Smooth muscle cell (in vitro differentiated cells): Measurements from ENCODE around the gene GRB7. TPM values are rescaled to one million over a fixed set of nuclear protein-coding genes. Genes with fewer than 3 reads are reported as not detected.

Experiments
- DNase-seq: peaks from one replicate; lab custom pipeline; 2025; ENCODE audit not compliant: unreplicated experiment; lab: John Stamatoyannopoulos, UW
- H2AFZ ChIP-seq: fragments of 200-600 bp; sonication (generic); 2 replicates; pipeline ENCODE4 v1.6.0; 2016; ENCODE audit warnings: antibody characterized with exemption, low read depth, mild to moderate bottlenecking
- H3F3A ChIP-seq: fragments of 200-600 bp; sonication (generic); 2 replicates; pipeline ENCODE4 v1.6.0; 2017; ENCODE audit warnings: antibody characterized with exemption, low read depth
- H3K27ac ChIP-seq: fragments of 200-600 bp; sonication (generic); 2 replicates; pipeline ENCODE4 v1.5.1; 2016; ENCODE audit warnings: low read depth, mild to moderate bottlenecking
- H3K27me3 ChIP-seq: fragments of 200-600 bp; sonication (generic); 2 replicates; pipeline ENCODE4 v1.6.1; 2016; ENCODE audit warnings: low read depth, mild to moderate bottlenecking
- H3K36me3 ChIP-seq: fragments of 200-600 bp; sonication (generic); 2 replicates; pipeline ENCODE4 v1.5.1; 2016; ENCODE audit warnings: low read depth
- H3K4me1 ChIP-seq: fragments of 200-600 bp; sonication (generic); 2 replicates; pipeline ENCODE4 v1.5.1; 2016; ENCODE audit warnings: low read depth
- H3K4me2 ChIP-seq: fragments of 200-600 bp; sonication (generic); 2 replicates; pipeline ENCODE4 v1.6.0; 2016; ENCODE audit warnings: mild to moderate bottlenecking
- H3K4me3 ChIP-seq: fragments of 200-600 bp; sonication (generic); 2 replicates; pipeline ENCODE4 v1.5.1; 2016; ENCODE audit warnings: mild to moderate bottlenecking
- H3K79me2 ChIP-seq: fragments of 200-600 bp; sonication (generic); 2 replicates; pipeline ENCODE4 v1.6.0; 2016; ENCODE audit warnings: low read depth, mild to moderate bottlenecking
- H3K9ac ChIP-seq: fragments of 200-600 bp; sonication (generic); 2 replicates; pipeline ENCODE4 v1.6.0; 2016; ENCODE audit warnings: low read depth
- H3K9me3 ChIP-seq: fragments of 200-600 bp; sonication (generic); replicated peaks from 2 replicates; pipeline ENCODE4 v1.5.1; 2016; ENCODE audit warnings: low read depth
- H4K20me1 ChIP-seq: fragments of 200-600 bp; sonication (generic); 2 replicates; pipeline ENCODE4 v1.6.0; 2016; ENCODE audit warnings: low read depth
- WGBS: methylation state at CpG from one replicate; pipeline ENCODE4 v1.1.7; 2016; ENCODE audit warnings: low lambda C conversion rate; 5-methylcytosine and 5-hydroxymethylcytosine counted together
- polyA plus RNA-seq: library from polyadenylated mRNA; unstranded; fragments of >200 nt; fragmentation: Nextera tagmentation; extraction: Ambion mirVana; gene quantifications from 2 replicates; pipeline ENCODE4 v1.2.1, GENCODE V29; 2016
- total RNA-seq: library from RNA; depleted of rRNA; stranded (reverse); fragments of >200 nt; gene quantifications from 2 replicates; pipeline ENCODE4 v1.2.3, GENCODE V29; 2014
- TF ChIP-seq, protein P1 (sequence below): fragments of 200-600 bp; sonication (generic); IDR thresholded peaks from 2 replicates; pipeline ENCODE4 v1.5.1; 2017; ENCODE audit warnings: borderline replicate concordance, mild to moderate bottlenecking, antibody characterized with exemption; ENCODE audit not compliant: insufficient read depth, poor library complexity, severe bottlenecking

GRB7 gene
- total and polyA plus RNA-seq, 2 experiments from 2014 or later, result 2.7 to 4.1 TPM

DNA sequence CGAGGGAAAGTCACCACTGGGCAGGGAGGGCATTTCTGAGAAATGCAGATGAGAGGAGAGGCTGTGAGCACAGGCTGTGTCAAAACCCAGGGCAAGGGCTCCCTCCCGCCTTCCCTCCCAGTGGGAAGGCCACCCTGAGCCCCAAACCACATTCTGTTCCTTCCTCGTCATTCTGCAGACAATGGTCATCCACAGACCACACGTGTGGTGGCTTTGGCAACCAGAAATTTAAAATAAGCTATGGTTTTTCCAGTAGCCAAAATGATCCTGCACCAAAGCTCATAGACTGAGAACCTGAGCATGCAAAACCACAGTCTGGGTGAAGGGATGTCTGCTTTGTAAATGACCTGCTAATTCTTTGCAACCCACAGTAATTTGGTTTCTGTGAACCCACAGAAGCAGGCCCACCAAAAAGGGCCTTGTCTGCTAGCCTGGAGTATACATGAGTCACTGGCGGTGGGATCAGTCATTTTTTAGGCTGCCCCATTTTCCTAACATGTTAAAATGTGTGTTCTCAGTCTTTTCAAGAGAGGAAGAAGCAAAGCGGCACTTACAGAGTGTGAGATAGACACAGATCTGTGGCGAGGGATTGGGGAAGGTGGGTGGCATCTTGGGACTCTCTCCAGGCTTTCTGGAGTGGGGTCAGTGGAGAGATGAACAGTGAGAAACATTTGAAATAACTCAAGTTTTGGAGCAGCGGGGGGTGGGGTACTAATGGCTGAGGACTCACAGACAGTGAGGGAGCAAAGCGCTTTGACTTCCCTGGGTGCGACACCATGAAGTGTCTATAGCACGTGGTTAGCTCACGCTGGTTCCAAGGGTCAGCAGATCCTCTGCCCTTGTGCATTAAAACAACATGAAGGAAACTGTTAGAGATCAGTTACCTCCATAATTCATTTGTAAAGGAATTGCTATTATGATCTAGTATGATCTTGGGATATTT is 20.5 kb downstream of the GRB7 start:
- Histone ChIP-seq H3F3A (peaks cover 10% of the 10 kb centered on the region), H3K4me2 (peak overlapping the region; percentile 23), H2AFZ (no peak overlapping the region), H3K4me1 (peaks cover 22% of the 10 kb centered on the region), H3K79me2 (no peaks in the 10 kb centered on the region), H3K9ac (peak overlapping the region; percentile 14), H4K20me1 (no peaks in the 10 kb centered on the region), H3K4me3 (no peak overlapping the region), H3K9me3 (no peaks in the 10 kb centered on the region), H3K27ac (peak overlapping the region; percentile 71), H3K27me3 (no peaks in the 10 kb centered on the region), H3K36me3 (no peaks in the 10 kb centered on the region)
- DNase-seq, result no peak
- TF ChIP-seq, protein P1, sequence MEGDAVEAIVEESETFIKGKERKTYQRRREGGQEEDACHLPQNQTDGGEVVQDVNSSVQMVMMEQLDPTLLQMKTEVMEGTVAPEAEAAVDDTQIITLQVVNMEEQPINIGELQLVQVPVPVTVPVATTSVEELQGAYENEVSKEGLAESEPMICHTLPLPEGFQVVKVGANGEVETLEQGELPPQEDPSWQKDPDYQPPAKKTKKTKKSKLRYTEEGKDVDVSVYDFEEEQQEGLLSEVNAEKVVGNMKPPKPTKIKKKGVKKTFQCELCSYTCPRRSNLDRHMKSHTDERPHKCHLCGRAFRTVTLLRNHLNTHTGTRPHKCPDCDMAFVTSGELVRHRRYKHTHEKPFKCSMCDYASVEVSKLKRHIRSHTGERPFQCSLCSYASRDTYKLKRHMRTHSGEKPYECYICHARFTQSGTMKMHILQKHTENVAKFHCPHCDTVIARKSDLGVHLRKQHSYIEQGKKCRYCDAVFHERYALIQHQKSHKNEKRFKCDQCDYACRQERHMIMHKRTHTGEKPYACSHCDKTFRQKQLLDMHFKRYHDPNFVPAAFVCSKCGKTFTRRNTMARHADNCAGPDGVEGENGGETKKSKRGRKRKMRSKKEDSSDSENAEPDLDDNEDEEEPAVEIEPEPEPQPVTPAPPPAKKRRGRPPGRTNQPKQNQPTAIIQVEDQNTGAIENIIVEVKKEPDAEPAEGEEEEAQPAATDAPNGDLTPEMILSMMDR, result no peak
- WGBS, result 54% methylated on average over 12 of the region's 12 CpGs

DNA sequence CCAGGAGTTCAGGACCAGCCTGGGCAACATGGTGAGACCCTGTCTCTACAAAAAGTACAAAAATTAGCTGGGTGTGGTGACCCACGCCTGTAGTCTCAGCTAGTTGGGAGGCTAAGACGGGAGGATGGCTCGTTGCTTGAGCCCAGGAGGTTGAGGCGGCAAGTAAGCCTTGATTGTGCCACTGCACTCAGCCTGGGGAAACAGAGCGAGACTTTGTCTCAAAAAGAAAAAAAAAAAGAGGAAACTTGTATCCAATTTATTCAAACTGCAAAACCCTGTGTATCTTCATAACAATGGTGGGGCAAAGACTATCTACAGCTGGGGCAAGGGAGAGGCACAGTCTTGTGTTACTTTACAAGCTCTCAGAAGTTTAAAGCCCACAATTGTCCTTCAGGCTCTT is 21.5 kb downstream of the GRB7 start:
- TF ChIP-seq, protein P1, result no peak
- Histone ChIP-seq H3K27me3 (no peaks in the 10 kb centered on the region), H3K36me3 (no peaks in the 10 kb centered on the region)

DNA sequence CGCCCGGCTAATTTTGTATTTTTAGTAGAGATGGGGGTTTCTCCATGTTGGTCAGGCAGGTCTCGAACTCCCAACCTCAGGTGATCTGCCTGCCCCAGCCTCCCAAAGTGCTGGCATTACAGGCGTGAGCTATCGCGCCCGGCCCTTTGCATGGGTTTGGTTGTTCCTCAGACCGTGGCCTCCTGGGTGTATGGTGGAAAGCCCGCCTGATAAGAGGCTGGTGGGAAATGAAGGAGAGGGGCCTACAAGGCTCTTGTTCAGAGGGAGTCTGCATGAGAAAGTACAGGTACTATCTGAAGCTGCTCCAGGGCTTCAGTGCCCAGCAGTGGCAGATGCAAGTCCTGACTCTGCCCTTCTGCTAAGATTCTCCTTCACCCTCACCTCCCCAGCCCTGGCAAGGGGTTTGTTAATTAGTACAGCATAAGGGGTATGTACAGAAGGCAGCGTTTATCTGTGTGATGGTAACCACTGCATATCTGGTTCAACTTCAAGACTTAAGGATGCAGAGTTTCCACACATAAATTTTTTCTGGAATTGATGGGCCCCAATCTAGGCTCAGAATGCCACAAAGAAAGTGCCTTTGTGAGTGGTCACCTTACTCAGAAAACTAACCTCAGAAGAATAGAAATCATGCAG is 24.2 kb downstream of the GRB7 start:
- peaks cover 13% of the 10 kb centered on the region for H3K4me1 ChIP-seq
- peak overlapping the region; percentile 83 for H3K27ac ChIP-seq
- no peak overlapping the region for H3K9ac ChIP-seq
- H3K4me3 ChIP-seq, result no peak overlapping the region
- TF ChIP-seq, protein P1, result no peak
- no peak overlapping the region for H3K4me2 ChIP-seq
- H2AFZ ChIP-seq, result no peak overlapping the region
- H3K79me2 ChIP-seq, result no peaks in the 10 kb centered on the region
- H3F3A ChIP-seq, result no peaks in the 10 kb centered on the region
- H3K27me3 ChIP-seq, result no peaks in the 10 kb centered on the region
- no peaks in the 10 kb centered on the region for H3K9me3 ChIP-seq
- H3K36me3 ChIP-seq, result no peaks in the 10 kb centered on the region
- DNase-seq, result no peak
- 93% methylated on average over 10 of the region's 10 CpGs for WGBS
- no peaks in the 10 kb centered on the region for H4K20me1 ChIP-seq

More for the DNA sequence above, 21.5 kb downstream of the GRB7 start:
- DNase-seq, result no peak
- Histone ChIP-seq H3K4me1 (peaks cover 21% of the 10 kb centered on the region), H3K4me2 (no peak overlapping the region), H2AFZ (no peak overlapping the region), H3K9me3 (no peaks in the 10 kb centered on the region), H4K20me1 (no peaks in the 10 kb centered on the region), H3K4me3 (no peak overlapping the region), H3F3A (peaks cover 10% of the 10 kb centered on the region), H3K9ac (no peak overlapping the region), H3K79me2 (no peaks in the 10 kb centered on the region), H3K27ac (peak overlapping the region; percentile 71)
- 97% methylated on average over 5 of the region's 5 CpGs for WGBS
